Urothelium cell line (cell line): ENCODE measurements around the gene MIX23.

ENCODE experiments used
- DNase-seq: peaks from one replicate; pipeline ENCODE4 v3.0.0; 2011; ENCODE audit warnings: low spot score, mixed read lengths
- FAIRE-seq: peaks from 2 replicates; lab custom pipeline; 2011; peaks lifted over from hg19 to GRCh38; lab: Jason Lieb, UNC

The MIX23 gene

GRCh38 chr3:122353215-122353614, 29.8 kb downstream of the MIX23 start:
- FAIRE-seq, result no peak
- no peak for DNase-seq

DNA sequence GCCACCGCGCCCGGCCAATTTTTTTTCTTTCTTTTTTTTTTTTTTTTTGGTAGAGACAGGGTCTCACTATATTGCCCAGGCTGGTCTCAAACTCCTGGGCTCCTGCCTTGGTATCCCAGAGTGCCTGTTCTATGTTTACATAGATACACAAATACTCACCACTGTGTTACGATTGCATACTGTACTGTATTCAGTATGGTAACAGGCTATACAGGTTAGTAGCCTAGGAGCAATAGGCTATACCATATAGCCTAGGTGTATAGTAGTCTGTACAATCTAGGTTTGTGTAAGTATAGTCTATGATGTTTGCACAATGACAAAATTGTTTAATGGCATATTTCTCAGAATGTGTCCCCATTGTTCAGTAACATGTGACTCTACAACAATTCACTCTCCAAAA, 31.4 kb downstream of the MIX23 start:
- FAIRE-seq (no peak), DNase-seq (no peak)

GRCh38 chr3:122350814-122351418, 32.1 kb downstream of the MIX23 start:
- FAIRE-seq (no peak), DNase-seq (no peak)

DNA sequence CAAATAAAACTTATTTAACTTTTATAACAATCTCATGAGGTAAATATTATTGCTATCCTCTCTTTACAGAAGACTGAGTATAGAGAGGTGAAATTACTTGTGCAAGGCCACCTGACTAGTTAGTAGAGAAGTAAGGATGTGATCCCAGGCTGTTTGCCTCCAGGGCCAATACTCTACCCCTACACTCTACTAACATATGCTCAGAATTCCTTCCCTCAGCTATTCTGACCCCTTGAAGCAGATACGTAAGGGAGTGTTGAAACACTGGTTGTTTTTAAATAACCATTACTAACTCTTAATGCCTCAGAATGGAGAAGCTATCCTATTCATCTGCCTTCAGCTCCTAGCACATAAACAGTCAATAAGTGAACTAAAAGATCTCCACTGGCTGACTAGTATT, 33.9 kb downstream of the MIX23 start:
- DNase-seq (no peak), FAIRE-seq (no peak)

- no peak for FAIRE-seq
- DNase-seq, result no peak
These were observed 39.4 kb downstream of the MIX23 start for GRCh38 chr3:122343654-122344053.

GRCh38 chr3:122342803-122343202, 40.2 kb downstream of the MIX23 start:
- FAIRE-seq, result no peak
- DNase-seq, result no peak

GRCh38 chr3:122332551-122332950, 50.5 kb downstream of the MIX23 start:
- FAIRE-seq, result no peak
- DNase-seq, result no peak

DNA sequence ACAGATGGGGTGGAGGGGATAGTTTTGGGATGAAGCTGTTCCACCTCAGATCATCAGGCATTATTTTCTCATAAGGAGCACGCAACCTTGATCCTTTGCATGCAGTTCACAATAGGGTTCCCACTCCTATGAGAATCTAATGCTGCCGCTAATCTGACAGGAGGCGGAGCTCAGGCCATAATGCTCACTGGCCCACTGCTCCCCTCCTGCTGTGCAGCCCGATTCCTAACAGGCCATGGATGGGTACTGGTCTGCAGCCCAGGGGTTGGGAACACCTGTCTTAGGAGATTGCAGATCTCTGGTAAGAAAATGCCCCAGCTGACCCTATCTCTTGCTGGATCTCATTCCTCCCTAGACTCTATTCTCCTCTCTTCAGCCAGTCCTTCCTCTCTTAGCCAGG, 51.1 kb downstream of the MIX23 start:
- DNase-seq, result no peak

DNA sequence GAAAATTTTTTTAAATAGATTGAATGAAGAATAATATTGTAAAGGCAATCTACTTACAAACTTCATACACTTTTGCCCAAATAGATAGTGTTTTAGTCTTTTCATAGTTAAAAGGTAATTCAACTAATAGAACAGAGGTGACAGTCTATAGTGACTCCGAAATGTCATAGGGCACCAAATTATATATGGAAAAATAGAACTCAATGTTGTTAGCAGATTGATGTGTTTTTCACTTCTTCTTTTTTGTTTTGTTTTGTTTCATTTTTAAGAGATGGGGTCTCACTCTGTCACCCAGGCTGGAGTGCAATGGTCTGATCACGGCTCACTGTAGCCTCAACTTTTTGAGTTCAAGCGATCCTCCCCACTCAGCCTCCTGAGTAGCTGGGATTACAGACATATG, 57.3 kb downstream of the MIX23 start:
- DNase-seq (no peak), FAIRE-seq (no peak)

More for the DNA sequence above, 51.1 kb downstream of the MIX23 start:
- FAIRE-seq, result no peak

DNA sequence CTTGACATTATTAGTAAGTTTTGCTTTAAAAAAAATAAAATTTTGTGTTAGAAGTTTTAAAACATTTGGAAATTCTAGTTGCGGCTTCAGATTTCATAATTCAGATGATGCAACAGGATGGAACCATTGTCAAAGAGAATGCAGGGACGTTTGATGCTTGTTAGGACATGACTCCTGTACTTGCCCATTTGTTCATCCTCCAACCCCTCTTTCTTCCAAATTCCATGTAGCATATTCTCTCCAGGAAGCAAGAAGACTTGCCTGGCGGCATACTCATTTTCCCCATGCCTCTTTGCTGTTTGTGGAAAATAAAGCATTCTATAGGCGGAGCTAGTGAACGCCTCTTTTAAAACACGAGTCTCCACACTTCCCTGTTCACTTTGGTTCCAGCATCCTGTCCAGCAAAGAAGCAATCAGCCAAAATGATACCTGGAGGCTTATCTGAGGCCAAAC, 58.1 kb downstream of the MIX23 start, which contains the start of gene CSTA:
CSTA (plus strand) TSS at position 378 of the 453 bp plus-strand sequence; CDS start at position 423, 45 bp downstream.
- DNase-seq, result no peak

DNA sequence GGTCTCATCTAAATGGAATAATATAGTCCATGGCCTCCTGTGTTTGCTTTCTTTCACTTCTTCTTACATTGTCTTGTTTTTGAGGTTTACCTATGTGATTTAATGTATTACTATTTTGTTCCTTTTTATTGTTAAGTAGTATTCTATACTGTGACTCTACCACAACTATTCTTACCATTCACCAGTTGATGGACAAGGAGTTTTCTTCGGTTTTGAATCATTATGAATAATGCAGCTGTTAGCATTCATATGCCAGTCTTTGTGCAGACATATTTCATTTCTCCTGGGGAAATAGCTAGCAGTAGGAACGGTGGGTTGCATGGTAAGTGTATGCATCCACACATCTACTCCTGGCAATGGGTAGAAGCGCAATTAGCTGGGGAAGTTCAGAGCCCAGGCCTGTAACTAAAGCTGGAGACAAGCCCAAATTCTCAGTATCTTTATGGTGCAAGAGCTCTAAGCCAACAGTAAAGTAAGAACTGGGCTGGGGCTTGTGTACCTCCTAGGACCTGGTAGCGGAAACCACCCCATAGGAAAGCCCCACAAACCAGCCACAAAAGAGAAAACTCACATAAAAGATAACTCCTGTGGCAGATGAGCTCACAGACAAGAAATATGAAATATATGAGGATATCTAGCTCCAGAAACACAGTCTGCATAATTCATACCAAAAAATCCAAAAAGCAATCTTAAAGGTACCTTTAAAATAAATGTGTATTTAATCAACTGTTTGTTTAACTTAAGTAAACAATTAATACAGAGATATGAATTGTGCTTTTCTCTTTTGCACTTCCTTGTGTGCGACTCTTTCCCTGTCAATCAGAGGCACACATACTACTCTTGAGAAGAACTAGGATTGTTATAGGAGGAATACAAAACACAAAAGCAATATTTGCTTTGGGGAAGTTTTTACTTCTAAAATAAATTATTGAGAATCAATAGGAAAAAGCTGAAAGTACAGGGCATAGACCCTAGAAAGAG, 60.6 kb downstream of the MIX23 start:
- FAIRE-seq (peak; percentile 13), DNase-seq (no peak)

More for the DNA sequence above, 58.1 kb downstream of the MIX23 start, which contains the start of gene CSTA:
- FAIRE-seq, result no peak

DNA sequence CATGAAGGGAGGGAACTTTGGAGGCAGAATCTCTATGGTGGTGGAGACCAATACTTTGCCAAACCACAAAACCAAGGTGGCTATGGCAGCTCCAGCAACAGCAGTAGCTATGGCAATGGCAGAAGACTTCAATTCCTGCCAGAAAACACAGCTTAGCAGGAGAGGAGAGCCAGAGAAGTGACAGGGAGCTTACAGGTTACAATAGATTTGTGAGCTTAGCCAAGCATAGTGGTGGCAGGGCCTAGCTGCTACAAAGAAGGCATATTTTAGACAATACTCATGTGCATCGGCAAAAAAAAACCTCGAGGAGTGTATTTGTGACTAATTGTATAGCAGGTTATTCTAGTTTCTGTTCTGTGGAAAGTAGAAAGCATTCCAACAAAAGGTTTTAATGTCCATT, 64.4 kb downstream of the MIX23 start:
- FAIRE-seq (no peak), DNase-seq (no peak)

DNA sequence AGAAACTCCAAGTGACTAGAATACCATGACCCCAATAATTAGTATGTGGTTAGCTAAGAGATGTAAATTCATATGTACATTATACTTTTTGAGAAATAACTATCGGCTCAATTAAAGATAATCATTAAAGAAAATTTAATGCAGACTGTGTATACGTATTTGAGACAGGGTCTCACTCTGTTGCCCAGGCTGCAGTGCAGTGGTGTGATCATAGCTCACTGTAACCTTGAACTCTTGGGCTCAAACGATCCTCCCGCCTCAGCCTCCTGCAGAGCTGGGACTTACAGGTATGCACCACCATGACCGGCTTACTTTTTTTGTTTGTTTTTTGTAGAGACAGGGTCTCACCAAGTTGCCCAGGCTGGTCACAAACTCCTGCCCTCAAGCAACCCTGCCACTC, 66.7 kb downstream of the MIX23 start:
- FAIRE-seq (no peak), DNase-seq (no peak)

DNA sequence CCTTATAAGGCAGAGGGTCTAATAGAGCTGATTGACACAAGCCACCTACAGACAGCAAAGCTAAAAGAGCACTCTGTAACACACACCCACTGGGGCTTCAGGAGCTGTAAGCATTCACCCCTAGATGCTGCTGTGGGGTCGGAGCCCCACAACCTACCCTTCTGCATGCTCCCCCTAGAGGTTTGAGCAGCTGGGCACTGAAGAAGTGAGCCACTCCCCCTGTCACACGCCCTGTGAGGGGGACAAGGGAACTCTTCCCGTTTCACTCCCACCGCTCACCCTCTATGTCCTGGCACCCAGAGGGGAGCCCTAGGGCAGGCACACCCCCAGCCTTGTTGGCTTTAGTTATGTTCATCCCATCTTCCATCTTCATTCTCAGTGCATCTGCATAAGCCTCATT, 67.4 kb downstream of the MIX23 start:
- DNase-seq (no peak), FAIRE-seq (no peak)

GRCh38 chr3:122314228-122314876, 68.7 kb downstream of the MIX23 start:
- FAIRE-seq, result no peak
- DNase-seq, result no peak

DNA sequence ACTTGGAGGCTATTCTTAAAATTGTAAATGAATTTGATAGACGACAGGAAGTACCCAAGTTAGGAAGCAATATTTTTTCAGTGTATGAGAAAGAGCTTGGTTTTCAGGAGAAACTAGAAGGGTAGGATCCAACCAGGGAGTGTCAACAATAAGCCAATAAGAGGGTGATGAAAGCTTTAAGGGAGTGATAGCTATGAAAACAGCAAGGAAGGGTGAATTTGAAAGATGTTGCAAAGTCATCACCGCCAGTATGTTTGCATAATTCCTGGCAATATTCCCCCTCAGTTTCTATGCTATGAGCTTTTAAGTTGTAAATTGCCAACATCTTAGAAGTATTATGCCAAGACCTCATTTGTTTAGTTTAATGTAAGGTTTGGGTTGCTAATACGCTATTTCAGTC, 69.8 kb downstream of the MIX23 start:
- DNase-seq (no peak), FAIRE-seq (no peak)

- DNase-seq (no peak), FAIRE-seq (no peak)
These were observed 70.2 kb downstream of the MIX23 start for GRCh38 chr3:122312826-122313225.

DNA sequence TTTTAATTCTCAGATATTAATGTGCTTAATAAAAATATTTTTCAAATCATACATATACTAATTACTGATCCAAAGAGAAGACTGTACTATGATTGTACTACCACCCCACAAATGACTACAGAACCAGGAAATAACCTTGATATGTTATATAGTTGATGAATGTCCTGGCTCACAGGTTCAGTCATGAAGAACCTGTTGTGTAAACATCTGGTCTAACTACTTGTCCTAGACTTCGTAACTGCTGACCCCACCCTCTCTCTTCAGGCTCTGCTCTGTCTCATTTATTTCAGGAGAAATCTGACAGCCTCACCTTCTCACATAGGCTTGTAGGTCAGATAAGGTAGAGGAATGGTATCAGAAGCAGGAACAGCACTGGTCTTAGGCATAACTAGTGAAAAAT, 72.7 kb downstream of the MIX23 start:
- DNase-seq (no peak), FAIRE-seq (no peak)
